IPS-15b (cell line): Measurements from ENCODE around the gene PHLDB1.

Experiments
- H3K27me3 ChIP-seq: one replicate; pipeline ENCODE4 v1.6.1; 2013; ENCODE audit warnings: low read length; ENCODE audit not compliant: control insufficient read depth, insufficient read depth
- H3K36me3 ChIP-seq: one replicate; pipeline ENCODE4 v1.6.1; 2013; ENCODE audit warnings: low read length; ENCODE audit not compliant: control insufficient read depth, insufficient read depth
- H3K4me1 ChIP-seq: one replicate; pipeline ENCODE4 v1.6.1; 2013; ENCODE audit warnings: mild to moderate bottlenecking, low read length; ENCODE audit not compliant: control insufficient read depth, insufficient read depth
- H3K4me3 ChIP-seq: one replicate; pipeline ENCODE4 v1.5.1; 2013; ENCODE audit warnings: low read depth, low read length
- H3K9ac ChIP-seq: one replicate; pipeline ENCODE4 v1.6.1; 2013; ENCODE audit warnings: low read depth, mild to moderate bottlenecking, low read length
- H3K9me3 ChIP-seq: one replicate; pipeline ENCODE4 v1.6.1; 2013; ENCODE audit warnings: mild to moderate bottlenecking, low read length; ENCODE audit not compliant: control insufficient read depth, insufficient read depth

PHLDB1 gene

GRCh38 chr11:118628031-118628430 lies 20.6 kb downstream of the PHLDB1 start:
- no peaks in the 10 kb centered on the region for H3K4me1 ChIP-seq
- no peaks in the 10 kb centered on the region for H3K9me3 ChIP-seq
- H3K9ac ChIP-seq = no peak overlapping the region
- peaks cover 27% of the 10 kb centered on the region for H3K36me3 ChIP-seq
- H3K4me3 ChIP-seq = no peak overlapping the region
- H3K27me3 ChIP-seq = no peaks in the 10 kb centered on the region

DNA sequence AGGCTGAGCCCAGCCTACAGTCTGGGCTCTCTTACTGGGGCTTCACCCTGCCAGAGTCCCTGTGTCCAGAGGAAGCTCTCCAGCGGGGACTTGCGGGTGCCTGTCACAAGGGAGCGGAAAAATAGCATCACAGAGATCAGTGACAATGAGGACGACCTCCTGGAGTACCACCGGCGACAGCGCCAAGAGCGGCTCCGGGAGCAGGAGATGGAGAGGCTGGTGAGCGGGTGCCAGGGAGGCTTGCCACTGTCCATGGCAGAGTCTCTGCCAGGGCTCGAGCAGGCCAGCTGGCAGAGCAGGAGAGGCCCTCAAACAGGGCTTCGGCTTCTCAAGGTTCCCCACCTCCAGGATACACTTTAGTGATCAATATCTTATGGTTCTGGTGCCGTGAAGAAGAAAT lies 21.0 kb downstream of the PHLDB1 start:
- Histone ChIP-seq H3K9me3 (no peaks in the 10 kb centered on the region), H3K9ac (no peak overlapping the region), H3K36me3 (peaks cover 29% of the 10 kb centered on the region), H3K27me3 (no peaks in the 10 kb centered on the region), H3K4me1 (peaks cover 1% of the 10 kb centered on the region), H3K4me3 (no peak overlapping the region)

GRCh38 chr11:118628861-118629549 lies 21.6 kb downstream of the PHLDB1 start:
- no peaks in the 10 kb centered on the region for H3K27me3 ChIP-seq
- H3K4me3 ChIP-seq = no peak overlapping the region
- no peak overlapping the region for H3K9ac ChIP-seq
- H3K9me3 ChIP-seq = no peaks in the 10 kb centered on the region
- H3K4me1 ChIP-seq = peaks cover 5% of the 10 kb centered on the region
- H3K36me3 ChIP-seq = peaks cover 29% of the 10 kb centered on the region

DNA sequence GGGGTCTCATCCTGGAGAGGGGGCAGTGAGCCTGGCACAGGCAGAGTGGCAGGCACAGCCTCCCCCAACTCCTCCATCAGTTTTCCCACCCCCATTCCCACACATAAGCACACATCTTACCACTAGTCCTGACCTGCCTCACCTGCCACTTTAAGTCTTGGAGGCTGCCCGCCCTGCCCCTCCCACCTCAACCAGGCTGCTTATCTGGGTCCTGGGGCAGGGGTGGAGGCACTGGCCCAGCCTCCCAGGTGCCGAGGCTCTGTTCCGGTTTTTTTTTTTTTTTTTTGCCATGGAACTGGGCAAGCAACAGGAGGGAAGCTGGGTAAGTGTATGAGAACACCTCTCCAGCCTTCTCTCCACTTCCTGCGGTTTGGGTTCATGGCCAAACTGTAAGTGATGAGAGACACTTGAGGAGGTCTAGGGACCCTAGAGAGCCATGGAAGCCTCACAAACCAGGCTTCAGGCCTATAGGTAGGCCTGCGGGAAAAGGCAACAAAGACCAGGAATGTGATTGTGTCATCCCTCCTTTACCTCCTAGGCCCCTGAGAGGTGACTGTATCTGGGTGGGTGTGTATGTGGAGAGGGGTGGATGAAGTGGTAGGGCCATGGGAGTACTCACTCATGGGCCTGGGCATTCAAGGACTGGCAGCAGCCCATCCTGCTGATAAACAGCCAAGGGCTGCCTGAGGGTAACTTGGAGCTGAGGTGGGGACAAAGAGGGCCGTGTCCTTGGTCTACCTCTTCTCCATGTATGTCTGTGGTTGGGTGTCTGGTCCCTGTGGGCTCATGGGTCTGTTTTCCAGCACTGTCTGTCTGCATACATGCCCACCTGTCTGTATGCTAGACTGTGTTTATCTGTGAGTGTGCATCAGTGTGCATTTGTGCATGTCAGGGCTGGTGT lies 22.6 kb downstream of the PHLDB1 start:
- peaks cover 29% of the 10 kb centered on the region for H3K36me3 ChIP-seq
- no peaks in the 10 kb centered on the region for H3K9me3 ChIP-seq
- H3K4me1 ChIP-seq = peaks cover 8% of the 10 kb centered on the region
- H3K27me3 ChIP-seq = no peaks in the 10 kb centered on the region
- H3K4me3 ChIP-seq = no peak overlapping the region
- H3K9ac ChIP-seq = no peak overlapping the region

GRCh38 chr11:118631142-118631909 lies 23.9 kb downstream of the PHLDB1 start:
- no peaks in the 10 kb centered on the region for H3K9me3 ChIP-seq
- no peak overlapping the region for H3K4me3 ChIP-seq
- H3K27me3 ChIP-seq = no peaks in the 10 kb centered on the region
- H3K36me3 ChIP-seq = peaks cover 29% of the 10 kb centered on the region
- peaks cover 18% of the 10 kb centered on the region for H3K4me1 ChIP-seq
- H3K9ac ChIP-seq = no peak overlapping the region

DNA sequence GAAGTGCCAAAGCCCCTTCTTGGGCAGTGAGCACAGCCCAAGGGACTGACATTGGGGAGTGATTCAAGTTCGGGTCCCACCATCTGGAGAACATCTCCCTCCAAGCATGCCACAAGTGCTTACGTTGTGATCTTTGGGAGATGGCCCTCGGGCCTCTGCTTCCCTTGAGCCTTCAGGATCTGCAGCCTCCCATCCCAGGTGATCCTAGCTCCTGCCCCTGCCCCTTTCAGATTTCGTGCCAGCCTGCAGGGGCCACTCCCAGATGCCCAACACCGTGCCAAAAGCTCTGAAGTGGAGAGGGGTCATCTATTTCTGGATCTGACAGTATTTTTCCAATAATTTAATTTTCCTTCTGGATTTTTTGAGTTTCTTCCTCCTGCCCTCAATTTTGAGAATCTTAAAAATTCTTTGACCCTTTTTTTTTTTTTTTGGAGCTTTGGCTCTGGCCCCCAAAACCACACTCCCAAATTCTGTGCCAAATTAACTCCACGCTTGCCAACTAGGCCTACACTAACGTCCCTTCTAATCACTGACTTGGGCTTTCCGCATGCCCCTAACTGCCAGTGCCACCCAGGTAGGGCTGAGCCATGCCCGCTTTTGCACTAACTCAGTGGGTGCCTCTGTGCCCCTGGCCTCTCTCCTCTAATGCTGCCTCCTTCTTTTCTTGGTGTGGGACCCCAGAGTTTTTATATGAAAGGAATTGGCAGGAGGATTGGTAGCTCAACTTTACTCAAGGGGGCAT lies 25.3 kb downstream of the PHLDB1 start:
- no peak overlapping the region for H3K9ac ChIP-seq
- H3K9me3 ChIP-seq = no peaks in the 10 kb centered on the region
- no peaks in the 10 kb centered on the region for H3K27me3 ChIP-seq
- H3K4me1 ChIP-seq = peaks cover 18% of the 10 kb centered on the region
- no peak overlapping the region for H3K4me3 ChIP-seq
- H3K36me3 ChIP-seq = peaks cover 22% of the 10 kb centered on the region

DNA sequence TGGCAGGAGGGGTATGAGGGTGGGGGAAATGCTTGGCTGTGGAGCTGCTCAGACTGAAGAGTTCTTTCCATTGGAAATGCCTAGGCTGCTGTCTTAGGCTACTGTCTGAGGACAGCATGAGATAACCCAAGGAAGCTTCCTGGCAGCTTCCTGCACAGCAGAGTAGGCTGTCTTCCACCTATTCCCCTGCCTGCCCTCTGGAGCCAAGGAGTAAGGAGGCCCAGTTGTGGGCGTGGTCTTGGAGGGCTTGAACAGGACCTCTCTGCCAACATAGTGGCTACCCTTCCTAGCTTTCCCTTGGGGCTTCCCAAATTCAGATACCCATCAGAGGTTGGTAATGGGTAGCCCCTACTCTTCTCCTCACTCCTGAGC lies 25.9 kb downstream of the PHLDB1 start:
- Histone ChIP-seq H3K36me3 (peaks cover 20% of the 10 kb centered on the region), H3K4me3 (no peak overlapping the region), H3K9me3 (no peaks in the 10 kb centered on the region), H3K9ac (no peak overlapping the region), H3K27me3 (no peaks in the 10 kb centered on the region), H3K4me1 (peaks cover 18% of the 10 kb centered on the region)

DNA sequence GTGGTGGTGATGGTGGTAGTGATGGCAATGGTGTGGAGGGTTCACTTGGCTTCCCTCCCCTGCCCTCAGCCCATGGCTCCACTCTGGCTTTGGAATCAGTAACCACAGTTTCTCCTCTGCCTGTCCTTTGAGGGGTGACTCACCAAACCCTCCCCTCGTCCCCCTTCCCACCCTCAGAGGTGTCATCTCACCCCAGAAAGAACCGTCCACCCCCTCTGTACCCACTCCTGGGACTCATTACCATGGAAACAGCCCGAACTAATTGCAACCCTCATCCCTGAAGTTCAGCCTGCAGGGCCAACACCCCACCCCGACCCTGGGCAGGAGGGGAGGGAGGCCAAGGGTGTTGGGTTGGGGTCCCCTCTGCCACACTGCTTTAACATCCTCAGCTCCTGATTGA lies 26.6 kb downstream of the PHLDB1 start:
- peak overlapping the region; percentile 82 for H3K4me3 ChIP-seq
- H3K9me3 ChIP-seq = no peaks in the 10 kb centered on the region
- H3K9ac ChIP-seq = peak overlapping the region; percentile 61
- H3K4me1 ChIP-seq = peaks cover 18% of the 10 kb centered on the region
- peaks cover 19% of the 10 kb centered on the region for H3K36me3 ChIP-seq
- H3K27me3 ChIP-seq = no peaks in the 10 kb centered on the region

GRCh38 chr11:118634431-118635236 lies 27.2 kb downstream of the PHLDB1 start:
- Histone ChIP-seq H3K27me3 (no peaks in the 10 kb centered on the region), H3K4me1 (peaks cover 18% of the 10 kb centered on the region), H3K9me3 (no peaks in the 10 kb centered on the region), H3K36me3 (peaks cover 17% of the 10 kb centered on the region), H3K4me3 (peak overlapping the region; percentile 82), H3K9ac (peak overlapping the region; percentile 87)

DNA sequence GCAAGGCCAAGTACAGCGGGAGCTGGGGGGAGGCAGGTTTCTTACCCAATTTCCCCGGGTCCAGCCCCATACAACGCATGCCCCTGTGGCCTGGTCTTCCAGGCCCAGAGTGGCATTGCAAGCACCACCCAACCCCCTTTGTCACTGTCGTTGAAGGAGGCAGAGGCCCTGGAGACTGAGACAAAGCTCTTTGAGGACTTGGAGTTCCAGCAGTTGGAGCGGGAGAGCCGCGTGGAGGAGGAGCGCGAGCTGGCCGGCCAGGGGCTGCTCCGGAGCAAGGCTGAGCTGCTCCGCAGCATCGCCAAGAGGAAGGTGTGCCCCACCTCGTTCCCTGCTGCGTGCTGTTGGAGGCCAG lies 27.8 kb downstream of the PHLDB1 start:
- Histone ChIP-seq H3K36me3 (peaks cover 14% of the 10 kb centered on the region), H3K4me3 (peak overlapping the region; percentile 82), H3K27me3 (no peaks in the 10 kb centered on the region), H3K9ac (peak overlapping the region; percentile 87), H3K9me3 (no peaks in the 10 kb centered on the region), H3K4me1 (peaks cover 18% of the 10 kb centered on the region)
